ENCODE results near the gene HDAC9.
"Not testable (repeated sequence)": the region's sequence is repeated elsewhere in the genome, so short reads cannot be mapped to it uniquely, and the experiment has no call there.

Gene HDAC9

DNA sequence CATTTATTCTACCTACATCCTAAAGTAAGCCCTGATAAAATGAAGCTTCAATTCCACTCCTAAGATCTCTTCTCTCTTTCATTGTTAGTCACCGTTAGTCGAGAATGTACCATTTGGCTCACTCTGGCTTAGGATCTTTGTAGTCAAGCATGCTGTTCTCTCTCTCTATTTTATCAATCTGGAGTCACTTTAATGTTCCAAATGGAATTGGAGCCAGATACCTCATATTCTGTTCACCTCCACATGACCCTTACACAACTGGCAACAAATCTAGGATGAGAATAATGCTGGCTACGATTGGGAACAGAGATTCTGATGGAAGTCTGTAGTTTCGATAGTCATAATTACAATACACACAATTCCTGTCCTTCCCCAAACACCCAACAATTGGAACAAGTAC lies 408.1 kb downstream of the HDAC9 start:
- FAIRE-seq = no peak

DNA sequence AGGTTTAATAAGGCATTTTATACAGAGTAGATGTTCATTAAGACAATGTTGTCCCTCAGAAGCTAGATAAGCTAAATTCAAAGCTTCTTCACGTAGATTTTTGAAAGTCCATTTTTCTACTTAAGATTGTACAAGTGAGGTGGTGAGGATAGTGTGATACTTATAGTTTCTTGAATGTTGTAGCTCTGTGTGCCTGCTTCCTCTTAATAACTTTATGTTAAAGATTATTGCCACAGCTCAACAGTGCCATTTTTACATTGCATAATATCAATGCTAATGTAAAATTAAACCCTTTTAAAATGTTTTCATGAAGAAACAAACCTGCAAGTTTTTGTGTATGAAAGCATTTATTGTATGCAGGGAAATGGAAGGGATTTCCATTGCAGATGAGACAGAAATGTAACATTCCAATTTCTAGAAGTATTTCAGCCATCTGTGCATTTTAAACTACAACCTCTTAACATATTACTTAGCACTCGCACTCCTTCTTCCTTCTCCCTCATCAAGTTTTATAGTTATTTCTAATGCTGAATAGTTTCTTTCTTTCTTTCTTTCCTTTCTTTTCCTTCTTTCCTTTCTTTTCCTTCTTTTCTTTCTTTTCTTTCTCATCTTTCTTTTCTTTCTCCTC lies 409.9 kb downstream of the HDAC9 start:
- no peak for FAIRE-seq

DNA sequence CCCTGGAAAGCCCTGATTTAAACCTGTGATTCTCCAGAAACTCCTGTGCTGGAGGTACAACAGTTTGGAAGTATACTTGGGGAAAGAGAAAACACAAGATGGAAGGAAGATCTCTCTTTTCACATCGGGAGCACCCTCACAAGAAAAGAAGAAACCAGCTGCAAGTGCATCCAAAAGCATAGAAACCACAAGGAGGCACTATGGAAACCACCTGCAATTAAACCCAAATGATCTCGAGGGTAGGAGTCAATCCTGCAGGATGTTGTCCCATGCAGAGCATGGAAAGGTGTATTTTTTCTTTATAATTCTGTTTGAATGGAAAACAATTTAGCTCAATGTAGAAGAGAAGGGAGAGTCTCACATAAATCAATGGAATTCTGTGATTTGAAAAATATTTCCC lies 411.4 kb downstream of the HDAC9 start:
- FAIRE-seq = no peak

DNA sequence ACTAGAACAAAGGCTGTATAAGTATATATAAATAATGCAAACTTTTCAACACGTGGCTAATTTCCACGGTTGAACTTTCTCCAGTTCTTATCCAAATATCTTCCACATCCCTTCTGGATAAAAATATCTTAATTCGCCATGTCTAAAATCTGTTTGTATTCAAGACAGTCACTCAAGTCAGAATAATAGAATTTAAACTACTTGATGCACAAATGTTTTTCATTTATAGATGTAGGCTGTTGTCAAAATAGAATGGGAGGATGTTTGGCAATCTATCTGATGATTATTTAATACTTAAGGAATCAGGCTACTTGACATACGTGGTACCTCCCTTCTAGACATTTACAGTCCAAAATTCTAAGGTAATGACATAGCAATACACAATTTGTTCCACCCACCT lies 417.6 kb downstream of the HDAC9 start:
- no peak for FAIRE-seq

DNA sequence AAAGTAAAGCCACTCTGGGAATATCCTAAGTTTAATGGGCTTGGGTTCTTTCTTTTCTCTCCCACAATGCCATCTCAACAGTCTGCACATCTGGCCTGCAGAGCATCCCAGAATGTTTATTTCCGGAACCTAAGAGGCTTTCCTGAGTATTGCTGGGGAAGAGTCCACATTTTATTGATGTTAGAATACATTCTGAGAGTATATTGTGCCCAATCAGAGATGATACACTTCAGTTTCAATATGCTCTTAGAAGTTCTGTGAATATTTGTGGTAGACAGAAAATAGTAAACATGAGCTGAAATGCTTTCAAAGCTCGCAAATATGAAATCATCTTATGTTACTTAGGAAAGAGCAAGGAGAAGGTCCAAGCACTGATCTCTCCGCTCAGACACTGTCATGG lies 421.3 kb downstream of the HDAC9 start:
- no peak for FAIRE-seq

DNA sequence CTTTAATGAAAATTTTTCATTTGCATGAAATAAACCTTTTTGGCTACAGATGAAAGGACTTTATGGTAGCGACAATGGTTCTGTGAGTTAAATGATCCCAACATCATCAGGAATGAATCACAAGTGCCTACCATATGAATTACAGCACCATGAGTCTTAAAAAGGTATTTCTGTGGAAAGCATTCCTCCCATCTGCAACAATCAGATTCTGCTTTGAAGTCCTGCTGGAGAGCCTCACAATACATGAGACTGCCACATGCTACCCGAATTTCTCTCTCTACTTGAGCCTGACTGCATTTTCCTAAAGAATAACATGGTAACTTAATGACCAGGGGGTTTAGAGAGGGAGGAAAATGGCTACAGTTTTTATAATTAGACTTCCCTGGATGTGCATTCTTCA lies 431.6 kb downstream of the HDAC9 start:
- no peak for FAIRE-seq

DNA sequence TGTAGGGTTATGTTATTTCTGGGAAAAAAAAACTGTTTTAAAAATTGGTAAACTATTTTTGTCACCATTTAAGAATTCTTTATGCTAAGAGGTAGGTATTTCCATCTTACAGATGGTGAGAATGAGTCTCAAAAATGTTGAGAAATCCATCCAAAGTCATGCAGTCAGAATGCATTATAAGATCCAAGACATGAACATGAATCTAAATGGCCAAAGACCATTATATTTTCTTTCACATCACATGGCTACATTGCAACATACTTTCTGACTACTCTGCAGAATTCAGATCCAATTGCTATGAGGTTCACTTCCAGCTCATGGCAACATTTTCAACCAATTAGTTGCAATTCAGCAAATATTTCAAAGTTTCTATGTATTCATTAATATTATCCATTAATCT lies 440.7 kb downstream of the HDAC9 start:
- no peak for FAIRE-seq

DNA sequence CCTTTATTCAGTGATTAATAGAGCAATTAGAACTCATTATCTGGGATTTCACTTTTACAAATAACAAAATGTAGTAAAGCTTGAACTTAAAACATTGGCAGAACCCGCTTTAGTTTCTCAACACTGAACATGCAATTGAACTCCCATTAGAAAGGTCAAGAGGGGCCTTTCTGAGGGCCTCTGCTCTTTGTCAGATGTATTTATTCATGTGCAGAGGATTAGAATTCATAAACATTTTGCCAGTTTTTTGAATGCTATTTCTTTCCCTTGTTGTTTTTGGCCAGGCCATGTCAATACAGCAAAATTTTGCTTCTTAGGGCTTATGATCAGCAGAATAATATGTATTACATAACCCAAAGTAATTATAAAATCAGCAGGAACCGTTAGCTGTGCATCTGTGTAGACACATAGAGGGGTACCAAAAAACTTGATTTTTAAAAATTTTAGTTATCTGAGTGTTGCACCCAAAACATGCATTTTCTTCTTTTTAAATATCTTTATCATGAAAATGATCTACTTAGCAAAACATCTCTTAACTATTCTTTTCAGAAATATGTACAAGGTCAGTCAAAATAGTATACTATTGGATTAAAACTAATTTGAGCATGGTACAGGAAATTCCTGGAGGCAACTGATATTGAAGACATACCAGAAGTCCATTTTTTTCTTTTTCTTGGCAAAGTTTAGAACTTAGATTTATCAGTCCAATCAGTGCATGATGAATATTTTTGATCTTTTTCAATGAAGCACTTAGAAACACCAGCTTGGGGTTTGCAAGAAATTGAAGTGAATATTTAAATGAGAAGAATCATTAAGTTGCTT lies 444.4 kb downstream of the HDAC9 start:
- no peak for FAIRE-seq

DNA sequence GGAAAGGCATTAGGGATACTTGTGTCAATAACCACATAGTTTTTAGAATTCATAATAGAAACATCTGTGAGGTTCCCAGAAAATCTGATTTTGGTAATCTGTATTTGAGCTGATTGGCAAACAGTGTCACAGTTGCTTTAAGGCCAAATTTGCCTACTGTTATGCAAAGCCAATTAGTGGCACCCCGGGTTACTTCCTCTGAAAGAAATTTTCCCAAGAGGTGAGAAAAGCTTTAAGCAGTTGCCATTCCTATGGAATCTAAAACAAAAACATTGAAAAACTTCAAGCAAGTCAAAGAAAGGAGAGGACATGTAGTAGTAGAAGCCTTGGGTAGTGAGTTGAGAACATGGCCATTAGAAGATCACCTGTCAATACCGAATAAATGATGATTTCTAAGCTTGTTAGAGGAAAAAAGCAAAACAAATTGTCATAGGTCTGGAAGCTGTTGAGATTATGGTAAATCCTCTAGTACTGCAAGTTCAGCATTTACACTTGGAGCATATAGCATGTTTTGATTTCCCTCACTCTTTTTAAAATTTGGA lies 445.1 kb downstream of the HDAC9 start:
- no peak for FAIRE-seq

DNA sequence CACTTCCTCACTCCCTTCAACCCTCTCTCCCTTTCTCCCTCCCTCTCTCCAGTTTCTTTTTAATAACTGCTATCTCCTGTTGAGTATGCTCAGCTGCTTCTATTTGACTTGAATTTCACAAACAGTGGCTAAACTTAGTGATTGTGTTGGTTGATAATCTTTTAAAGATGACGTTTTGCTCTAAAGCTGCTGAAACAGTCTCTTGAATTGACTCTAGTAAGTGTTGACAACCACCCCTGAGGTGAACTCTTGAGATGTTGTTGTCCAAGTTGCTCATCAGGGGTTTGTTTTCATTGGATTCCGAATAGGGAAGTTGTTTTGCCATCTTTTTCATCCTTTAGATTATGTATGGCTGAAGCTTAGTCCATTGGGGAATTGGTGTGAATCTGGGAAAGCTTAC lies 445.7 kb downstream of the HDAC9 start:
- FAIRE-seq = no peak

DNA sequence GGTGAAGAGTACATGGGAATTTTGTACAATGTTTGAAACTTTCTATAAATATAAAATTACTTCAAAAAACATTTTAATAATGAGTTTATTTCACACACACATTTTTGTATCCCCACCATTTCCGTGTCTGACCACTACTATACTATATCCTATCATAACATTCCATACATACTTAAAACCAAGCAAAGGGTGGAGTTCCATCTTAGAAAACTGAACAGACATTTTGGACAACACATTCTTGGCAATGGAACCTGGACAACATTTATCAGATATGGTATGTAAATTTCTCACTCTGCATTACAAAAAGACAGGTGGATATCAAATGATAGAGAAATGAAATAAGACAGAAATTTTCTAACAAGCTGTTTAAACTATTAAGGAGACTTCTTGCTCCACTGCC lies 453.0 kb downstream of the HDAC9 start:
- no peak for FAIRE-seq

DNA sequence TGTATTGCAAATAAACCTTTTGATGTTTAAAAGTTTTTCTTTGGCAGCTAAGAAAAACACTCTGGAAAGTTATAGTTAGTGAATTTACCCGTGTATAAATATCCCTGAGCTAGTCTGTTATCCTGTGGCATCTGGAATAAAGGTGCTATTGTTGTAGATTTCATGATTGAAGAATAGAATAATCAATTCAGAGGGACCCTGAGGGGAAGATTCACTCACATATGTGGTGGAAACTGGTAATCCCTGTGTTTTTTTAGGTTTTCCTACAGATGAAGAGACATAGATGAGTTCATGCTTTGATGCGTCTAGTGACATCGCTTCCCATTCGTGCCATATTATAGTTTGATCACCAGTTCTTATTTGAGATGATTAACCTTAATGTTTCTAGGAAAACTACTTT lies 457.3 kb downstream of the HDAC9 start:
- no peak for FAIRE-seq

DNA sequence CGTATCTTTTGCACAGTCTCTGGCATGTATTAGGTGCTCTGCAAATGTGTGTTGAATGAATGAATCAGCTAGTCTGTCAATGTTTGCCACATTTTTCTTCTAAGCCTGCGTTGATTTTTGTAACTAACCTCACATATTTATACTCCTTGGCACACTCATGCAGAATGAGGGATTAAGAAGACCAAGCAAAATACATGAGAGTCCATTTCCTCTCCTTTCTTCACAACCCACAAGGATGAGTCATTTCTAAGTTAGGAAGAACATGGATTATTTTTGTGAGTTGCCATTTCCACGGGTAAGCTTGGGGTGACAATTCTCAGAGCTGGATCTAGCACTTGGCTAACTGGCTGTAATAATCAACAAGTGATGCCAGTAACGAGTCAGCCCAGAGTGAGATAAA lies 463.1 kb downstream of the HDAC9 start:
- no peak for FAIRE-seq

DNA sequence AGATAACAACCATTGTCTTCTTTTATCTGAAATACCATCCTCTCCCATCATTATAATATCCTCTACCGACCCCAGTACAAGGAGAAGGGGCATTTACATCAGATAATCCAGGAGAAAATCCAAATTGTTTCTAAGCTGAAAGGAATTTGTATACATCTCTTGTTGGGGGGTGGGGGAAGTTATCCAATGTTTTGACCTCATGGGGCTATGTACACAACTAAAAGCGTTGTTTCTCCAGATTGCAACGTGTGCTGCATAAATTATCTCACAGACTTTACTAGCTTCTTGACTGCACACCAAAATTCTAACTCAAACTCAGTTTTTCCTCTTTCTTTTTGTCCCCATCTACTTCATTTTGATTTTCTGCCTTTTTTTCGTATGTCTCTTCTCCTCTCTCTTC lies 465.2 kb downstream of the HDAC9 start:
- FAIRE-seq = no peak

DNA sequence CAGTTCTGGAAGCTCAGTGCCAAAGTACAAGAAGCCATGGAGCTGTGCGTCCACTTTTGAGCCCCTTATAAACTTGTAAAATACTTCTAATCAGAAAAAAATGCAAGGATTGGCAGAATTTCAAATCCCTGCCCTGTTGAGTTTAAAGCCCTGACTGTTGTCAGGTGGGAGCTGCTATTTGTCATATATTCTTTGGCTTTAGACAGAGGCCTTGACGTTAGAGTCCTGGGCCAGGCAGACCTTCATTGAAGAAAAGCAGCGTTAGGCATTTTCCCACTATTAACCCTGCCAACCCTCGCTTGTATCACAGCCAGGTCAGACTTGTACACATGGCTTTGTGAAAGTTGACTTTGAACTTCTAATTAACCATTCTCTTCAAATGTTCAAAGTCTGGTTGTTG lies 466.5 kb downstream of the HDAC9 start:
- no peak for FAIRE-seq

DNA sequence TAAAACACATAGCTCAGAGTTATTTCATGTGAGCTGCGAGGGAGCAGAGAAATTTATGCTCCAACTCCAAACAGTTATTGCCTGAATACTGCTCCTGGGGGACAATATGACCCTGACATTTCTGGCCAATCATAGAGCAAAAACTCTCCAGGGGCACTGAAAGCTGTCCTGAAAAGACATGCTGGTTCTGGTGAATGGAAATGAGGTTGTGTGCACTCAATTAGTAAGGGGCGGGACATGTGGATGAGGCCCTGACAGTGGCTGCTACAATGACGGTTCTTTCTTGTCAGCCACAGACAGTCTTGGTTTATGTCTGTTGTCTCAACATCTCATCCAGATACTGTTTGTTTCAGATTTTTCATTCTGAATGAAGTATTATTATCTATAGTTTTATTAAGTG lies 470.1 kb downstream of the HDAC9 start:
- FAIRE-seq = no peak

DNA sequence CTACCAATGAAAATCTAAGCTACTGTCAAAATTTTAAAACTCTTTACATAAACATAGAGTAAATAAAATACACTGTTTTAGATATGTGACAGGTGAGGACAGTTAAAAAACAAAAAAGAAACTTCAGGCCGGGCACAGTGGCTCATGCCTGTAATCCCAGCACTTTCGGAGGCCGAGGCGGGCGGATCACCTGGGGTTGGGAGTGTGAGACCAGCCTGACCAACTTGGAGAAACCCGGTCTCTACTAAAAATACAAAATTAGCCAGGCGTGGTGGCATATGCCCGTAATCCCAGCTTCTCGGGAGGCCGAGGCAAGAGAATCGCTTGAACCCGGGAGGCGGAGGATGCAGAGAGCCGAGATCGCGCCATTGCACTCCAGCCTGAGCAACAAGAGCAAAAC lies 472.2 kb downstream of the HDAC9 start:
- not testable (repeated sequence) for FAIRE-seq

DNA sequence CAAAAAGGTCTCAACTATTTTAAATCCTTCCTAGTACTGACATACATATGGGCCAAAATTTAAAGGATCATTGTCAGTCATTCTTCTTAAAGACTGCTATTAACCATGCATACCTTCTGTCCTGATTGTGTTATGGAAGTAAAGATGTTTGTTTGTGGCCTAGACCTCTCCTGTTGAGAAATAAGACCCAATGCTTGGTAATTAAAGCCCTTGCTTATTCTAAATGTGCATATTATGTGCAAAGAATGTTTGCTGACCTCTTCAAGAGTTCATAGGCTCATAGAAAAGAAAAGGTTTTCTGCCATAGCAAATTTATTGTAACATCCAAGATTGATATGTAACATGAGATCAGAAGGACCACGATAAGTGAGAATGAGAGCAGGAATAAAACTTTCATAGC lies 476.3 kb downstream of the HDAC9 start:
- no peak for FAIRE-seq

DNA sequence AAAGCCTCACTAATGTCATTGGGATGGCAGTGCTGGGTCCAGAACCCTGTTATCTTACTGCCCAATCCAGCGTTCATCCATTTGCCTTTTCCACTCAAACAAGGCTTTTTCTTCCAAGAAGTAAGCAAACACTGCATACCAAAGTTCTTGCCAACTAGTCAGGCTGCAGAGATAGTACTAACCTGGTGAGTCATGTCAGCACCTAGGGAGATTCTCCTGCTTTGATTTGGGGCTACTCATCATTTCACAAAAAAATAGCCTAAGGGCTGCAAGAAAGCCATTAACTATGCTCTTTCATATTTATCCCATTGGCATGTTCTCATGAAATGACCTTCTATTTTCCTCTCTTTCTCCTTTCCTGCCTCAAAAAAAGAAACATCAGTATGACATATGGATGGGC lies 479.3 kb downstream of the HDAC9 start:
- no peak for FAIRE-seq

DNA sequence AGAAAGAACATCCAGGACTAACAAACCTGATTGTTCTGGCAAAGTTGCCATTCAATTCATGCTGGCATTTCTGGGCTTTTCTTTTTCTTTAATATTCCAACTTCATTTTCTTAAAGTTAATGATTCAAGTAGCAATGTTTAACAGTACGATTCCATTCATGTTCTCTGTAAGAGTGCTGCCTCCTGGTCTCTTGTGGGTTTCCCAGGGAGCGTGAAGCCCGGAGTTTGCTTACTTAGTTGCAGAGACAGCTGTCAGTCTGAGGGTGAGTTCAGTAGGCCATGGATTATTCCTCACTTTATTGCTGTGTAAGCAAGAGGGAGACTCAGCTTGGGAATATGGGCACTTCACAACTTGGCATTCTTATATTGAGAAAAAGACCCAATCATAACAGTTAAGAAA lies 479.7 kb downstream of the HDAC9 start:
- FAIRE-seq = no peak

DNA sequence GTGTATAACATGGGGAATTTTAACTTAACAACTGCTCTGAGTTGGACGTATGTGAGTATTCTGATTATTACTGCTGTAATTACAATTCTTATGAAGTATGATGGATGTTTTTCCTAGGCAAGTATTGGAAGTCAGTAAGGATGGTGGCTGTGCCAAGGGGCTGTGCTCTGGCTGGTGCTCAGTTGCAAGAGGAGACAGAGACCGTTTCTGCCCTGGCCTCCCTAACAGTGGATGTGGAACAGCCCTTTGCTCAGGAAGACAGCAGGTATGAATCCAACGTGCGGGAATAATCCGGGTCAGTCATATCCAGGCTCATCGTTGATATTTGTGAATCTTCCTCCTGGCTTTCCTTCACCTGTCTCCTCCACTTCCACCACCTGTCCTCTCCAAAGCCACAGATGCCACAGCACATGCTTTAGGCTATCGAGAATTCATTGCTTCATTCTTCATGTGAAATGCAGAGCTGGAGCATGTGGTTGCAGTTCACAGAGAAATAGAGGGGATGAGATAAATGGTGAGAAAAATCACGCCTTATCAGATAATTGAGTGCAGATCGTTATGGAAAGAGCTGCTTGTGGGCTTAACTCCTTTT lies 480.2 kb downstream of the HDAC9 start:
- no peak for FAIRE-seq

DNA sequence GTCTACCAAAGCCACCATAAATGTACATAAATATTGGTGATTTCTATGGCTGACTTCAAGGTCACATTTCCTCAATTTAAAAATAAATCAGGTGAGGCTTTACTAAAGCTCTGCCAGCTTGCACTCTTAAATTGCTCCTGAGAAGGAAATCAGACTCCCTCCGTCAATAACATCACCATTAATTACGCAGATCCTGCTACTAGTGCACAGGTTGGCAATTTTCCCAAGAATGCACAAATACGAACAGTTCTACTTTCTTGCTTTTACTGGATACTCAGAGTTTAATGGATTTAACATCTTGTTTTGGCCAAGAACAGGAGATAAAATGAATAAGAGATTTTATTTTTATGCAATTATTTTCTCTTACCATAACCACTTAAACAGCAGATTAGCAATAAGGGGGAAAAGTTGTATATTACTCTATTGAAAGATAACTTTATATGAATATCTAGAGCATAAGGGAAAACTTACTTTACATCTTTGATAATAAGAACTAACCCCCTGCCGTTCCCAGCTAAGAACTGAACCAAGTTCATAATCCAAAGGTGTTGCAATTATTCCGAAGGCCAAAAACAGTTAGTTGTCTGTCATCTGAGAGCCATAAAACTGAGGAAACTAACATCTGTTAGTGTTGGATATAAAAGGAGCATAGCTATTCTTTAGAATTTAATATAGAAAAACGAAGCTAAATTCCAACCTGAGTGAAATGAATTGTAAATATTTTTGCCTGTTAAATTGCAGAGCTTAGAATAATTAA lies 481.3 kb downstream of the HDAC9 start:
- no peak for FAIRE-seq

DNA sequence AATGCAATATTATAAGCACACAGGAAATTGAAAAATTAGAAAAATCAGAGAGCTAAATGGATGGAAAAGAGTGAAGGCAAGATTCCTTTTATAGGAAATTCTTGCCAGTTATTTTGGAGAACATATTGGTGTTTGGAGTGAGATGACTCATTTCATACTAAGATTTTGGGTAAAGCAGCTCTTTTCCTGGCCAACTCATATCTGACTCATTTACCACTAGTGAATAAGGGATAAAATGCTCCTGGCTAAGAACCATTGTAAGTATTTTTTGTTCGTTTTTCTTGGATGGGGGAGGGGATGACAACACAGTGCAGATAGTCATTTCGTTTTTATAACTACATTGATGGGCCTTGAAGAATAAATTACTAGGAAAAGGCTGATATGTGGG lies 482.6 kb downstream of the HDAC9 start:
- no peak for FAIRE-seq
